HepG2 (cell line): ENCODE data around the gene BCL11B. TPM values are rescaled to one million over a fixed set of nuclear protein-coding genes. Genes with fewer than 3 reads are reported as not detected.
A peak's percentile ranks its signal among the peaks of the same experiment; 100 is the strongest.

ENCODE experiments used
- BRD4 ChIP-seq: sonication (generic); formaldehyde crosslinking; IDR thresholded peaks from 2 replicates; pipeline ENCODE4 v1.4.0; 2020; ENCODE audit warnings: missing genetic modification reagents
- FOXA3 ChIP-seq: IDR thresholded peaks from 2 replicates; pipeline ENCODE4 v1.6.1; 2016; ENCODE audit warnings: missing genetic modification reagents, missing compliant biosample characterization
- FOXC1 ChIP-seq: sonication (generic); formaldehyde crosslinking; IDR thresholded peaks from 2 replicates; pipeline ENCODE4 v1.8.0; 2022; ENCODE audit warnings: mild to moderate bottlenecking, missing genetic modification reagents, borderline replicate concordance
- JUN ChIP-seq: sonication (generic); formaldehyde crosslinking; IDR thresholded peaks from 2 replicates; pipeline ENCODE4 v1.4.0; 2020; ENCODE audit warnings: mild to moderate bottlenecking, missing genetic modification reagents
- MED1 ChIP-seq: sonication (generic); formaldehyde crosslinking; IDR thresholded peaks from 2 replicates; pipeline ENCODE4 v1.4.0; 2020; ENCODE audit warnings: missing genetic modification reagents
- NFE2L2 ChIP-seq: fragments of 150-350 bp; IDR thresholded peaks from 2 replicates; pipeline ENCODE4 v1.6.1; 2014; ENCODE audit warnings: low read length
- NR2C2 ChIP-seq: sonication (generic); formaldehyde crosslinking; IDR thresholded peaks from 2 replicates; pipeline ENCODE4 v1.4.0; 2020; ENCODE audit warnings: missing genetic modification reagents, mild to moderate bottlenecking, moderate library complexity, borderline replicate concordance
- PRDM10 ChIP-seq: sonication (generic); formaldehyde crosslinking; IDR thresholded peaks from 2 replicates; pipeline ENCODE4 v1.4.0; 2020; ENCODE audit warnings: low read depth, missing genetic modification reagents
- PTBP1 ChIP-seq: fragments of 200-400 bp; formaldehyde crosslinking; IDR thresholded peaks from 2 replicates; pipeline ENCODE4 v1.6.1; 2018; ENCODE audit warnings: low read length, low read depth; ENCODE audit not compliant: poor library complexity, severe bottlenecking
- SIN3A ChIP-seq: IDR thresholded peaks from 2 replicates; pipeline ENCODE4 v1.6.1; 2011; ENCODE audit warnings: low read depth, mild to moderate bottlenecking, control low read depth, low read length, borderline replicate concordance
- ZC3H4 ChIP-seq: sonication (generic); formaldehyde crosslinking; IDR thresholded peaks from 2 replicates; pipeline ENCODE4 v1.4.0; 2020; ENCODE audit warnings: missing genetic modification reagents, borderline replicate concordance
- ZKSCAN8 ChIP-seq: IDR thresholded peaks from 2 replicates; pipeline ENCODE4 v1.6.1; 2016; ENCODE audit warnings: borderline replicate concordance, missing genetic modification reagents, missing compliant biosample characterization
- ZNF17 ChIP-seq: sonication (generic); formaldehyde crosslinking; IDR thresholded peaks from 2 replicates; pipeline ENCODE4 v1.5.0; 2020; ENCODE audit warnings: mild to moderate bottlenecking, missing genetic modification reagents
- ZNF329 ChIP-seq: sonication (generic); formaldehyde crosslinking; IDR thresholded peaks from 2 replicates; pipeline ENCODE4 v1.9.0; 2021; ENCODE audit warnings: low read depth, mild to moderate bottlenecking, missing genetic modification reagents
- polyA plus RNA-seq, 8 experiments: library from polyadenylated mRNA; depleted of rRNA in 3 of 8; stranded (reverse) in 7 of 8; unstranded in 1 of 8; fragments of >200 nt; fragmentation: Illumina TruSeq in 4 of 8; extraction: Trizol in 4 of 8; gene quantifications; 2 replicates each; pipeline versions ENCODE4 v1.2.1 to v1.2.3, GENCODE V29; 2011 to 2016; ENCODE audit warnings: low read depth in 4 of 8, missing spikeins in 1 of 8, mixed read lengths in 1 of 8; ENCODE audit not compliant: insufficient read depth in 1 of 8
- total RNA-seq, 5 experiments: library from RNA; depleted of rRNA; stranded (reverse); fragments of >200 nt; fragmentation: Illumina TruSeq; extraction: Trizol; gene quantifications; 2 replicates each; pipeline ENCODE4 v1.2.3, GENCODE V29; 2016; ENCODE audit warnings: low read depth in 1 of 5
- TF ChIP-seq, protein P1 (sequence below): sonication (generic); formaldehyde crosslinking; IDR thresholded peaks from 2 replicates; pipeline ENCODE4 v1.4.0; 2020; ENCODE audit warnings: missing genetic modification reagents, borderline replicate concordance
- TF ChIP-seq, protein P2 (sequence below): sonication (generic); formaldehyde crosslinking; IDR thresholded peaks from 2 replicates; pipeline ENCODE4 v1.4.0; 2020; ENCODE audit warnings: missing genetic modification reagents, borderline replicate concordance
- TF ChIP-seq, protein P3 (sequence below): sonication (generic); formaldehyde crosslinking; IDR thresholded peaks from 2 replicates; pipeline ENCODE4 v1.4.0; 2020; ENCODE audit warnings: missing genetic modification reagents, mild to moderate bottlenecking, borderline replicate concordance

BCL11B gene
- total and polyA plus RNA-seq, 2 of the 13 experiments (the other 11 are each of a cell fraction or from before 2014, with no cell fraction given) = not detected

GRCh38 chr14:99274346-99275221 lies 2.6 kb upstream of the BCL11B start (continued):
- TF ChIP-seq PRDM10 (CRISPR knock-in tag) (no peak), FOXA3 (CRISPR knock-in tag) (0 out of 2 replicates have a peak, but pooled peaks have one; percentile 13), ZNF329 (no peak), ZKSCAN8 (CRISPR knock-in tag) (no peak), FOXC1 (CRISPR knock-in tag) (no peak), BRD4 (CRISPR knock-in tag) (no peak), MED1 (CRISPR knock-in tag) (no peak), PTBP1 (no peak), SIN3A (no peak), ZNF17 (CRISPR knock-in tag) (no peak), NFE2L2 (no peak), NR2C2 (CRISPR knock-in tag) (peak; percentile 86), JUN (no peak), ZC3H4 (CRISPR knock-in tag) (no peak)
- TF ChIP-seq, protein P1, sequence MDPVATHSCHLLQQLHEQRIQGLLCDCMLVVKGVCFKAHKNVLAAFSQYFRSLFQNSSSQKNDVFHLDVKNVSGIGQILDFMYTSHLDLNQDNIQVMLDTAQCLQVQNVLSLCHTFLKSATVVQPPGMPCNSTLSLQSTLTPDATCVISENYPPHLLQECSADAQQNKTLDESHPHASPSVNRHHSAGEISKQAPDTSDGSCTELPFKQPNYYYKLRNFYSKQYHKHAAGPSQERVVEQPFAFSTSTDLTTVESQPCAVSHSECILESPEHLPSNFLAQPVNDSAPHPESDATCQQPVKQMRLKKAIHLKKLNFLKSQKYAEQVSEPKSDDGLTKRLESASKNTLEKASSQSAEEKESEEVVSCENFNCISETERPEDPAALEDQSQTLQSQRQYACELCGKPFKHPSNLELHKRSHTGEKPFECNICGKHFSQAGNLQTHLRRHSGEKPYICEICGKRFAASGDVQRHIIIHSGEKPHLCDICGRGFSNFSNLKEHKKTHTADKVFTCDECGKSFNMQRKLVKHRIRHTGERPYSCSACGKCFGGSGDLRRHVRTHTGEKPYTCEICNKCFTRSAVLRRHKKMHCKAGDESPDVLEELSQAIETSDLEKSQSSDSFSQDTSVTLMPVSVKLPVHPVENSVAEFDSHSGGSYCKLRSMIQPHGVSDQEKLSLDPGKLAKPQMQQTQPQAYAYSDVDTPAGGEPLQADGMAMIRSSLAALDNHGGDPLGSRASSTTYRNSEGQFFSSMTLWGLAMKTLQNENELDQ = no peak
- TF ChIP-seq, protein P2, sequence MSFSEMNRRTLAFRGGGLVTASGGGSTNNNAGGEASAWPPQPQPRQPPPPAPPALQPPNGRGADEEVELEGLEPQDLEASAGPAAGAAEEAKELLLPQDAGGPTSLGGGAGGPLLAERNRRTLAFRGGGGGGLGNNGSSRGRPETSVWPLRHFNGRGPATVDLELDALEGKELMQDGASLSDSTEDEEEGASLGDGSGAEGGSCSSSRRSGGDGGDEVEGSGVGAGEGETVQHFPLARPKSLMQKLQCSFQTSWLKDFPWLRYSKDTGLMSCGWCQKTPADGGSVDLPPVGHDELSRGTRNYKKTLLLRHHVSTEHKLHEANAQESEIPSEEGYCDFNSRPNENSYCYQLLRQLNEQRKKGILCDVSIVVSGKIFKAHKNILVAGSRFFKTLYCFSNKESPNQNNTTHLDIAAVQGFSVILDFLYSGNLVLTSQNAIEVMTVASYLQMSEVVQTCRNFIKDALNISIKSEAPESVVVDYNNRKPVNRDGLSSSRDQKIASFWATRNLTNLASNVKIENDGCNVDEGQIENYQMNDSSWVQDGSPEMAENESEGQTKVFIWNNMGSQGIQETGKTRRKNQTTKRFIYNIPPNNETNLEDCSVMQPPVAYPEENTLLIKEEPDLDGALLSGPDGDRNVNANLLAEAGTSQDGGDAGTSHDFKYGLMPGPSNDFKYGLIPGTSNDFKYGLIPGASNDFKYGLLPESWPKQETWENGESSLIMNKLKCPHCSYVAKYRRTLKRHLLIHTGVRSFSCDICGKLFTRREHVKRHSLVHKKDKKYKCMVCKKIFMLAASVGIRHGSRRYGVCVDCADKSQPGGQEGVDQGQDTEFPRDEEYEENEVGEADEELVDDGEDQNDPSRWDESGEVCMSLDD = no peak
- TF ChIP-seq, protein P3, sequence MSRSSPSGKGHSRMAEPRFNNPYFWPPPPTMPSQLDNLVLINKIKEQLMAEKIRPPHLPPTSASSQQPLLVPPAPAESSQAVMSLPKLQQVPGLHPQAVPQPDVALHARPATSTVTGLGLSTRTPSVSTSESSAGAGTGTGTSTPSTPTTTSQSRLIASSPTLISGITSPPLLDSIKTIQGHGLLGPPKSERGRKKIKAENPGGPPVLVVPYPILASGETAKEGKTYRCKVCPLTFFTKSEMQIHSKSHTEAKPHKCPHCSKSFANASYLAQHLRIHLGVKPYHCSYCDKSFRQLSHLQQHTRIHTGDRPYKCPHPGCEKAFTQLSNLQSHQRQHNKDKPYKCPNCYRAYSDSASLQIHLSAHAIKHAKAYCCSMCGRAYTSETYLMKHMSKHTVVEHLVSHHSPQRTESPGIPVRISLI (CRISPR knock-in tag) = no peak
